Body of pancreas (tissue), 4 donors: ENCODE data around the gene PRC1. TPM values are rescaled to one million over a fixed set of nuclear protein-coding genes. Genes with fewer than 3 reads are reported as not detected.

ENCODE experiments used
- ATAC-seq: fragments of 150-250 bp; one replicate; pipeline ENCODE4 v1.9.1; 2016
- DNase-seq, 4 donors: peaks; one replicate each; pipeline ENCODE4 v3.0.0-alpha.2; 2019
- H3K27ac ChIP-seq, 4 donors: fragments of 200-600 bp; sonication (generic); 1 replicate in 3 of 4; 2 replicates in 1 of 4; pipeline versions ENCODE4 v1.5.1 to v1.6.1; 2016 to 2019; ENCODE audit warnings: mild to moderate bottlenecking in 1 of 4, mixed read lengths in 1 of 4, moderate library complexity in 1 of 4
- H3K27me3 ChIP-seq, 2 donors: fragments of 200-600 bp; sonication (generic); one replicate each; pipeline ENCODE4 v1.6.0; 2016; ENCODE audit warnings: mild to moderate bottlenecking in 1 of 2
- H3K36me3 ChIP-seq, 2 donors: fragments of 200-600 bp; sonication (generic); replicated peaks in 1 of 2; 2 replicates each; pipeline ENCODE4 v1.5.1; 2016; ENCODE audit warnings: low read depth in 2 of 2; ENCODE audit not compliant: insufficient read depth in 1 of 2
- H3K4me1 ChIP-seq: fragments of 200-600 bp; sonication (generic); one replicate; pipeline ENCODE4 v1.6.0; 2016
- H3K4me3 ChIP-seq, 2 donors: fragments of 200-600 bp; sonication (generic); 1 replicate in 1 of 2; 2 replicates in 1 of 2; pipeline ENCODE4 v1.5.1; 2016 to 2019
- H3K9me3 ChIP-seq, 3 donors: fragments of 200-600 bp; sonication (generic); 1 replicate in 2 of 3; 2 replicates in 1 of 3; pipeline ENCODE4 v1.5.1; 2016
- POLR2A ChIP-seq, 3 donors: fragments of 450-650 bp; IDR thresholded peaks; one replicate each; pipeline ENCODE4 v1.6.1; 2016; ENCODE audit warnings: antibody characterized with exemption in 3 of 3, mild to moderate bottlenecking in 2 of 3
- WGBS, 2 donors: methylation state at CpG; one replicate each; pipeline ENCODE4 v1.1.5; 2017; 5-methylcytosine and 5-hydroxymethylcytosine counted together
- intact Hi-C: fragments of 100-400 bp; cut with DNase I; formaldehyde crosslinking; loops from one replicate; pipeline ENCODE4 v1.15.1; 2023
- small RNA-seq: library from RNA; depleted of rRNA; stranded (forward); fragments of <200 nt; gene quantifications from one replicate; pipeline ENCODE3, GENCODE V24; 2016
- total RNA-seq, 2 donors: library from RNA; depleted of rRNA; stranded (reverse); fragments of >200 nt; gene quantifications; one replicate each; pipeline ENCODE4 v1.1.0, GENCODE V29; 2016
- TF ChIP-seq, protein P1 (sequence below), 7 experiments: fragments of 450-650 bp in 4 of 7; fragments of 200-600 bp in 3 of 7; sonication (generic) in 3 of 7; IDR thresholded peaks; one replicate each; pipeline ENCODE4 v1.5.1; 2016 to 2019; ENCODE audit warnings: antibody characterized with exemption in 7 of 7

The PRC1 gene
- total RNA-seq, 2 donors from 2014 or later, result 9.1 to 11.5 TPM

DNA sequence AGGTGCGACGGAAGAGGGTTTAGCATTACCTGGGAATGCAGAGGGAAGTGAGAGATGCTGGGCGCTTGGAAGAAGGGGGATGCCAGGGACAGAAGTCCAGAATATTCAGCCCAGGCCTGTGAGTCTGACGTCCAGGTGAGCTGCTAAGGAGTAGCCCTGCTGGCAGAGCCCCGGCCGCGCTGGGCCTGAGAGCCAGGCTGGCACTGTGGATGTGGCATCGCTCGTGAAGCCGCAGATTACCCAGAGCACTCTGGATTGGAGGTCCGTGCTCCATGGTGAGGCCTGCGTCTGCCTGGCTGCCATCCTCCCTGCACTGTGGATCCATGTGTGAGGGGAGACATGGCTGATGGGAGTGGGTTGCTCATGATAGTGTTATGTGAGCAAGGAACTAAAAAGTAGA is 76.8 kb downstream of the PRC1 start:
- H3K27me3 ChIP-seq, result no peaks in the 10 kb centered on the region
- no peaks in the 10 kb centered on the region for H3K4me1 ChIP-seq
- TF ChIP-seq, protein P1, sequence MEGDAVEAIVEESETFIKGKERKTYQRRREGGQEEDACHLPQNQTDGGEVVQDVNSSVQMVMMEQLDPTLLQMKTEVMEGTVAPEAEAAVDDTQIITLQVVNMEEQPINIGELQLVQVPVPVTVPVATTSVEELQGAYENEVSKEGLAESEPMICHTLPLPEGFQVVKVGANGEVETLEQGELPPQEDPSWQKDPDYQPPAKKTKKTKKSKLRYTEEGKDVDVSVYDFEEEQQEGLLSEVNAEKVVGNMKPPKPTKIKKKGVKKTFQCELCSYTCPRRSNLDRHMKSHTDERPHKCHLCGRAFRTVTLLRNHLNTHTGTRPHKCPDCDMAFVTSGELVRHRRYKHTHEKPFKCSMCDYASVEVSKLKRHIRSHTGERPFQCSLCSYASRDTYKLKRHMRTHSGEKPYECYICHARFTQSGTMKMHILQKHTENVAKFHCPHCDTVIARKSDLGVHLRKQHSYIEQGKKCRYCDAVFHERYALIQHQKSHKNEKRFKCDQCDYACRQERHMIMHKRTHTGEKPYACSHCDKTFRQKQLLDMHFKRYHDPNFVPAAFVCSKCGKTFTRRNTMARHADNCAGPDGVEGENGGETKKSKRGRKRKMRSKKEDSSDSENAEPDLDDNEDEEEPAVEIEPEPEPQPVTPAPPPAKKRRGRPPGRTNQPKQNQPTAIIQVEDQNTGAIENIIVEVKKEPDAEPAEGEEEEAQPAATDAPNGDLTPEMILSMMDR (IDR thresholded peaks at IDR 0.05), result no peak
- no peak for TF ChIP-seq POLR2A (IDR thresholded peaks at IDR 0.05)
- ATAC-seq (no peak), DNase-seq (no peak)
- intact Hi-C loops, result no loop called here
- H3K27ac ChIP-seq, result no peak overlapping the region
- no peaks in the 10 kb centered on the region for H3K9me3 ChIP-seq
- H3K36me3 ChIP-seq, result peaks cover 23 to 62% of the 10 kb centered on the region in 2 donors
- WGBS, 2 donors, result 90 to 95% methylated on average over 12 of the region's 12 CpGs
- H3K4me3 ChIP-seq, result no peak overlapping the region

DNA sequence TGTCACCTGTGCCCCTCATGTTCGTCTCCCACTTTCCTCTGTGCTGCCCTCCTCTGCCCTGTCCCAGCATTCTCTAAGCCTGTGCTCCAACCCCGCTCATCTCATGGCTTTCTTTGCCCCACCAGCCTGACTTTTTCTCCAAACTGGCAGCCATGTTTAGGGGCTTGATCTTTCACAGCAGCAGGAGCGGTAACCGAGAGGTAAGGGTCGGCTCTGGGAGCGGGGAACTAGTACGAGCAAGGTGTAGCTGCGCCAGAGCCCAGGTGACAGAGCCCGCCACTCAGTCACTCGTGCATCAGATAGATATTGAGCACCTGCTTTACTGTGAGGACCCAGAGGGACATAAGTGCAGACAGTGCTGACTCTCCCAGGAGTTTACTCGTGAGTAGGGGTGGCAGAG is 77.9 kb downstream of the PRC1 start:
- Histone ChIP-seq H3K27me3 (no peaks in the 10 kb centered on the region), H3K4me1 (no peaks in the 10 kb centered on the region), H3K27ac (no peak overlapping the region), H3K9me3 (no peaks in the 10 kb centered on the region), H3K4me3 (no peak overlapping the region), H3K36me3 (peaks cover 33 to 74% of the 10 kb centered on the region in 2 donors)
- WGBS, 2 donors, result 82 to 89% methylated on average over 11 of the region's 11 CpGs
- TF ChIP-seq, protein P1 (IDR thresholded peaks at IDR 0.05), result no peak
- TF ChIP-seq POLR2A (IDR thresholded peaks at IDR 0.05), result no peak
- no peak for ATAC-seq
- intact Hi-C loops, result no loop called here
- no peak for DNase-seq

Small RNA genes lying within 50 kb of the gene (small RNA-seq; reads per million reads assigned to genes)
- gene RF00019, result not detected

Other genes starting within 250 kb of the PRC1 start
- 100 to 1,000 TPM in 1 of 2 donors, 10 to 100 TPM in 1; 88.0 to 112 TPM for gene FURIN, start 125.9 kb downstream of the PRC1 start, total RNA-seq
- 10 to 100 TPM; 16.9 to 24.4 TPM for gene FES, start 110.0 kb downstream of the PRC1 start, total RNA-seq
- 100 to 1,000 TPM in 1 of 2 donors, 10 to 100 TPM in 1; 78.9 to 138 TPM for gene MAN2A2, start 91.2 kb downstream of the PRC1 start, total RNA-seq
- gene HDDC3, start 62.0 kb downstream of the PRC1 start, total RNA-seq, result 10 to 100 TPM; 13.8 to 14.5 TPM
- gene UNC45A, start 59.2 kb downstream of the PRC1 start, total RNA-seq, result 10 to 100 TPM; 42.8 to 85.0 TPM
- gene RCCD1, start 39.7 kb downstream of the PRC1 start, total RNA-seq, result 10 to 100 TPM; 13.7 to 21.4 TPM
- gene VPS33B, start 28.1 kb upstream of the PRC1 start, total RNA-seq, result 10 to 100 TPM in 1 of 2 donors, 1 to 10 TPM in 1; 8.3 to 10.5 TPM
- gene SV2B, start 105.7 kb upstream of the PRC1 start, total RNA-seq, result 10 to 100 TPM in 1 of 2 donors, under 1 TPM in 1; 0.78 to 20.4 TPM